Testis (tissue), 3 donors: Measurements from ENCODE around the gene COL1A2. TPM values are rescaled to one million over a fixed set of nuclear protein-coding genes. Genes with fewer than 3 reads are reported as not detected.

Experiments
- DNase-seq: peaks from one replicate; pipeline ENCODE4 v3.0.0-alpha.2; 2019
- H3K27ac ChIP-seq, 2 donors: fragments of 200-600 bp; sonication (generic); one replicate each; pipeline ENCODE4 v1.5.1; 2019
- H3K27me3 ChIP-seq: fragments of 200-600 bp; sonication (generic); one replicate; pipeline ENCODE4 v1.5.1; 2019
- H3K36me3 ChIP-seq: fragments of 200-600 bp; sonication (generic); one replicate; pipeline ENCODE4 v1.5.1; 2017; ENCODE audit warnings: low read depth; ENCODE audit errors: missing control alignments
- H3K4me1 ChIP-seq: fragments of 200-600 bp; sonication (generic); one replicate; pipeline ENCODE4 v1.5.1; 2019
- H3K4me3 ChIP-seq, 2 donors: fragments of 200-600 bp; sonication (generic); one replicate each; pipeline ENCODE4 v1.5.1; 2017 to 2019
- H3K9me3 ChIP-seq: fragments of 200-600 bp; sonication (generic); one replicate; pipeline ENCODE4 v1.5.1; 2017
- CTCF ChIP-seq, 3 experiments: fragments of 450-650 bp in 2 of 3; fragments of 200-600 bp in 1 of 3; sonication (generic) in 1 of 3; IDR thresholded peaks; one replicate each; pipeline ENCODE4 v1.5.1; 2016 to 2019; ENCODE audit warnings: antibody characterized with exemption in 3 of 3, mild to moderate bottlenecking in 2 of 3, moderate library complexity in 1 of 3
- POLR2A ChIP-seq: fragments of 450-650 bp; IDR thresholded peaks from one replicate; pipeline ENCODE4 v1.6.1; 2017; ENCODE audit warnings: antibody characterized with exemption, mild to moderate bottlenecking, moderate library complexity
- WGBS, 2 donors: methylation state at CpG; one replicate each; pipeline ENCODE4 v1.1.5; 2018; 5-methylcytosine and 5-hydroxymethylcytosine counted together
- intact Hi-C: fragments of 100-400 bp; cut with DNase I; formaldehyde crosslinking; loops from one replicate; pipeline ENCODE4 v1.15.1; 2023; ENCODE audit warnings: low total_unique reads
- polyA plus RNA-seq: library from polyadenylated mRNA; stranded (reverse); fragments of 350-450 nt; fragmentation: Illumina TruSeq; extraction: RNeasy Lipid Tissue Mini Kit (QIAGEN cat#74804); gene quantifications from one replicate; pipeline ENCODE4 v1.2.3, GENCODE V29; 2014; ENCODE audit warnings: low read depth, low replicate concordance; ENCODE audit not compliant: insufficient read depth
- total RNA-seq, 2 donors: library from RNA; depleted of rRNA; stranded (reverse); fragments of >200 nt; gene quantifications; one replicate each; pipeline ENCODE4 v1.2.3, GENCODE V29; 2016

The COL1A2 gene
- total and polyA plus RNA-seq, 3 donors from 2014 or later: 465 to 979 (median 866) TPM

- Histone ChIP-seq H3K27ac (no peak overlapping the region), H3K36me3 (no peaks in the 10 kb centered on the region), H3K27me3 (no peaks in the 10 kb centered on the region), H3K4me3 (no peak overlapping the region), H3K4me1 (no peaks in the 10 kb centered on the region), H3K9me3 (no peaks in the 10 kb centered on the region)
- intact Hi-C loops: loop anchor here (10.0 kb wide), 1 partner anchor 149 kb away; no protein-coding TSS in a partner anchor
- no peak for DNase-seq
- 76 to 83% methylated on average over 2 of the region's 2 CpGs for WGBS, 2 donors
- TF ChIP-seq POLR2A: no peak
- no peak for TF ChIP-seq CTCF (IDR thresholded peaks at IDR 0.05)
Measured at GRCh38 chr7:94434042-94434441, 39.3 kb downstream of the COL1A2 start.

- no peaks in the 10 kb centered on the region for H3K27me3 ChIP-seq
- DNase-seq: peak; percentile 87
- intact Hi-C loops: loop anchor here (10.0 kb wide), 1 partner anchor 151 kb away; no protein-coding TSS in a partner anchor
- no peak overlapping the region for H3K27ac ChIP-seq
- no peaks in the 10 kb centered on the region for H3K9me3 ChIP-seq
- no peaks in the 10 kb centered on the region for H3K4me1 ChIP-seq
- TF ChIP-seq CTCF (IDR thresholded peaks at IDR 0.05) (peak; percentile 75 to 93 (median 85)), POLR2A (no peak)
- H3K4me3 ChIP-seq: no peak overlapping the region
- WGBS, 2 donors: 11 to 19% methylated on average over 6 of the region's 6 CpGs
- no peaks in the 10 kb centered on the region for H3K36me3 ChIP-seq
Measured at GRCh38 chr7:94436018-94436604, 41.4 kb downstream of the COL1A2 start.

GRCh38 chr7:94436700-94437099 lies 42.0 kb downstream of the COL1A2 start:
- H3K36me3 ChIP-seq: no peaks in the 10 kb centered on the region
- 78 to 79% methylated on average over 4 of the region's 4 CpGs for WGBS, 2 donors
- H3K4me1 ChIP-seq: no peaks in the 10 kb centered on the region
- H3K9me3 ChIP-seq: no peaks in the 10 kb centered on the region
- no peak overlapping the region for H3K4me3 ChIP-seq
- TF ChIP-seq CTCF (IDR thresholded peaks at IDR 0.05) (no peak), POLR2A (no peak)
- DNase-seq: no peak
- intact Hi-C loops: loop anchor here (10.0 kb wide), 1 partner anchor 152 kb away; no protein-coding TSS in a partner anchor
- no peak overlapping the region for H3K27ac ChIP-seq
- H3K27me3 ChIP-seq: no peaks in the 10 kb centered on the region

- Histone ChIP-seq H3K4me3 (no peak overlapping the region), H3K9me3 (no peaks in the 10 kb centered on the region), H3K27ac (no peak overlapping the region), H3K27me3 (no peaks in the 10 kb centered on the region), H3K4me1 (no peaks in the 10 kb centered on the region), H3K36me3 (no peaks in the 10 kb centered on the region)
- TF ChIP-seq CTCF (IDR thresholded peaks at IDR 0.05) (no peak), POLR2A (no peak)
- WGBS, 2 donors: 52 to 58% methylated on average over 3 of the region's 3 CpGs
- intact Hi-C loops: loop anchor here (10.0 kb wide), 1 partner anchor 155 kb away; no protein-coding TSS in a partner anchor
- DNase-seq: no peak
Measured at GRCh38 chr7:94439893-94440381, 45.2 kb downstream of the COL1A2 start.
